GM19324 (cell line): Measurements from ENCODE around the gene FOSL2.

ENCODE experiments used
- ATAC-seq: cut with Tn5 transposase; IDR thresholded peaks from one replicate; pipeline ENCODE4 v1.9.1; 2021; ENCODE audit warnings: mild to moderate bottlenecking, moderate library complexity; ENCODE audit not compliant: unreplicated experiment, low FRiP score

Gene FOSL2

GRCh38 chr2:28445448-28446258 lies 53.0 kb downstream of the FOSL2 start:
- no peak for ATAC-seq

- no peak for ATAC-seq
Observed at GRCh38 chr2:28446531-28446930, 53.9 kb downstream of the FOSL2 start.

GRCh38 chr2:28447086-28447485 lies 54.4 kb downstream of the FOSL2 start:
- no peak for ATAC-seq

GRCh38 chr2:28447943-28448792 lies 55.5 kb downstream of the FOSL2 start:
- ATAC-seq: no peak

- no peak for ATAC-seq
Observed at GRCh38 chr2:28448793-28449100, 56.1 kb downstream of the FOSL2 start.

GRCh38 chr2:28449126-28449487 lies 56.4 kb downstream of the FOSL2 start:
- ATAC-seq: no peak

GRCh38 chr2:28449488-28450395 lies 57.1 kb downstream of the FOSL2 start:
- no peak for ATAC-seq

- ATAC-seq: no peak
Observed at GRCh38 chr2:28450901-28451565, 58.4 kb downstream of the FOSL2 start.

GRCh38 chr2:28451793-28452533 lies 59.3 kb downstream of the FOSL2 start:
- no peak for ATAC-seq

- ATAC-seq: no peak
Observed at GRCh38 chr2:28452534-28453081, 60.0 kb downstream of the FOSL2 start.

GRCh38 chr2:28453396-28453795 lies 60.7 kb downstream of the FOSL2 start:
- no peak for ATAC-seq

- ATAC-seq: no peak
Observed at GRCh38 chr2:28454016-28454930, 61.6 kb downstream of the FOSL2 start.

- no peak for ATAC-seq
Observed at GRCh38 chr2:28457237-28457636, 64.6 kb downstream of the FOSL2 start.

- no peak for ATAC-seq
Observed at GRCh38 chr2:28461056-28461455, 68.4 kb downstream of the FOSL2 start.

GRCh38 chr2:28462122-28462521 lies 69.5 kb downstream of the FOSL2 start:
- ATAC-seq: no peak

- ATAC-seq: no peak
Observed at GRCh38 chr2:28463211-28463816, 70.7 kb downstream of the FOSL2 start.

- no peak for ATAC-seq
Observed at GRCh38 chr2:28463893-28464292, 71.2 kb downstream of the FOSL2 start.
